HCEC 1CT (cell line): Measurements from ENCODE around the gene SLC12A8.

Experiments
- DNase-seq: peaks from one replicate; pipeline ENCODE4 v3.0.0-alpha.2; 2017

The SLC12A8 gene

DNA sequence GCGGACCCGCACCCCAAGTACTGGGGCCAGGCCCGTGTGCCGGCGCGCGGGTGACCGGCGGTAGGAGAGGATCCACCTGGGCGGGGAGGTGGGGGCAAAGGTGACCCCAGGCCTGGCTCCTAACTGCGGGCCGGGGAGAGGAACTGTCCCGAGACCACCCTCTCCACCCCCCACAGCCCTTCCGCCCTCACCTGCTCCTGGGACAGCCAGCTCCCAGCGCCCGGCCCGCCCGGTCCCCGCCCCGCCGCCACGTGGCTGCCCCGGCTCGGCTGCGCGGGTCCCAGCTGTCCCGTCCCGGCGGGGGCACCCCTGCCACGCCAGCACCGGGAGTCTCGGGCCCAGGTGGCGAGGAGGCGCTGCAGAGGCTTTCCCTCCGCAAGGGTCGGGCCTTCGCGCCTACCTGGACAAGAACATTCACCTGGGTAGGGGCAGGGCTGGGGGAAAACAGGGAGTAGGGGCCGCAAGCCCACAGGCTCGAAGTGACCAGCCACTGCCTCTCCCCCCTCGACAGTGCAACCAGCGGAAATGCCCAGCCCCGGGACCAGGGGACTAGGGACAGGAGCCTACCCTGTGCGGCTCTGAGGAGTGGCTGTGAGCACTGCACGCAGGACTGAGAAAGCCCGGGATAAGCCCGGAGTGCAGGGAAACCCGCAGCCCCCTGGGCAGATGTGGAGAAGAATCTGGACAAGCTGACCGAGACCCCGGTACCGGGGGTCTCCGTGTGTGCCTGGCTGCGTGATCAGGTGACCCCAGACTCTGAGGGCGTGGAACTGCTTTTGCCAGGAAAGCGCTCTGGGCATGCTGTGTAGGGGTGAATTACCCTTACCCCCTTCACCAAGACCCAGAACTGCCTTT is at the start of gene SLC12A8:
SLC12A8 (minus strand) TSS at position 240 of the 855 bp plus-strand sequence. CDS start 1,399 bp downstream, outside the sequence.
- no peak for DNase-seq

DNA sequence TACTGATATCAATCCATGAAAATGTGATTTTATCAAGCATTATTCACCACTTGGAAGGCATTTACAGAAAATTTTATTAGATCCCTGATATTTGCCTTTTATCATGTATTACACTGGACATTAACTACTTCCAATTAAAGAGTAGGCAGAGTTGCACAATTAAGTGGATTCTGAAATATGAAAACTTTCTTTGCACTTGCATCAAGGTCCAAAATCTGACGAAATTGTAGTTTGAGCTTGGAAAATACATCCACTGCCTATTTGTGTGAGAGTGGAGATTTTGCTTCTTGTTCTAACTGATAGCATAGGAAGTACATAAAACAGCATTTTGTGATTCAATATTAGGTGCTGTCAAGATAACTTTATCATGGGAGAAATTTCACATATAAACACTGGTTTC is 49.6 kb upstream of the SLC12A8 start:
- no peak for DNase-seq

GRCh38 chr3:125261031-125261430 is 48.5 kb upstream of the SLC12A8 start:
- no peak for DNase-seq

- no peak for DNase-seq
Observed at GRCh38 chr3:125260158-125260557, 47.6 kb upstream of the SLC12A8 start.

- DNase-seq: no peak
Observed at GRCh38 chr3:125257536-125257935, 45.0 kb upstream of the SLC12A8 start.

- no peak for DNase-seq
Observed at GRCh38 chr3:125256675-125257074, 44.1 kb upstream of the SLC12A8 start.

GRCh38 chr3:125250973-125251372 is 38.4 kb upstream of the SLC12A8 start:
- DNase-seq: no peak

- DNase-seq: no peak
Observed at GRCh38 chr3:125246237-125246636, 33.7 kb upstream of the SLC12A8 start.

GRCh38 chr3:125245521-125245920 is 33.0 kb upstream of the SLC12A8 start:
- DNase-seq: peak; percentile 60

- DNase-seq: peak; percentile 31
Observed at GRCh38 chr3:125240496-125240895, 27.9 kb upstream of the SLC12A8 start.

- DNase-seq: no peak
Observed at GRCh38 chr3:125239266-125239665, 26.7 kb upstream of the SLC12A8 start.

GRCh38 chr3:125238759-125239158 is 26.2 kb upstream of the SLC12A8 start:
- DNase-seq: no peak

- no peak for DNase-seq
Observed at GRCh38 chr3:125236331-125236903, 23.9 kb upstream of the SLC12A8 start.

DNA sequence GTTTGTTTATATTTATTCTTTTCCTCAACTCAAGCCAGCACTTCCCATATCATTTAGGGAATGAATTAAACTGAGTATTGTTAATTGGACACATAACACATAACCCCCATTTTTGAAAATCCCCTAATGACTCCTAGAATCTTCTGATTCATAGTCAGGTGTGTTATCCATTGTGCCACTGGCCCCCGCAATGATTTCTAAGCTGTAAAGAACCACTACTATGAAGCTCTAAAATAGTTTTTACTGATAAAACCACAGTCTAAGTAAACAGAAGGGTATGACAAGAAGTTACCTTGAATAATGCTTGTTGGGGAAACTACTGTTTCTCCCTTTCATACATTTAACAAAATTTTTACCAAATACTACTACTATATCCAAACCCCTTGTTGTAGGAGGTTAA is 22.3 kb upstream of the SLC12A8 start:
- no peak for DNase-seq

DNA sequence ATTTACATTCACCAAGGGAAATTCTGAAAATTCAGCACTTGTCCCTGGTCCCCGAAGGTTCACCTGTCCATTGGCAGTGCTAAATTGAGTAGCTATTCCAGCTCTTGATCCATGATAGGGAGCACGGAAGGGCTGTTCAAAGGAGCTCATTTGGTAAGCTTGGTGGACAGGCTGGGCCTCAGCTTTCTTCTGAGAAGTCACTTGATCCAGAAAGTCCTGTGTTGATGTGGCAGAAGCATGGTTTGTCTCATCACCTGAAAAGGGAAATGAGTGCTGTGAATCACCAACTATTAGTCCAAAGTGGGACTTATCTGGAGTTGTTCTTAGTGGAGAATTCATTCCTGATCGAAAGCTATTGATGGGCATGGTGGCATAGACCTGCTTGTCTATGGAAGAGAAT is 19.9 kb upstream of the SLC12A8 start:
- DNase-seq: no peak

GRCh38 chr3:125231895-125232294 is 19.3 kb upstream of the SLC12A8 start:
- DNase-seq: peak; percentile 79

DNA sequence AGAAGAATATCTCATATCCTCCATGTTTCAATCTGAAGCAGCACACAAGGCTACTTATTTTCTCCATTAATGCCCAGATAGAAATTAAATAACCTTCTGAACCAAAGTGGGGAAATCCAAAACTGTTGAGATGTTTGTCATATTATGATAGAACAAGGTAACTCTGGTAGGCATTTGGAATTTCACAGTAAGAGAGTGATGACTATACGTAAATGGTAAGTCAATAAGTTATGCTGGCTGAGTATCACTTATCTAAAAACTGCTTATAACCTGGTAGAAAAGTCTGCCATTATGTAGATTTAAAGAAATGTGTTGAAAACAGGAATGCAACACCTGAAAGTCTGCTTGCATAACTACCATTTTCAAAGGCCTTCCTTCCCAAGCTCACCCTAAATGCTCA is 17.2 kb upstream of the SLC12A8 start:
- DNase-seq: no peak

GRCh38 chr3:125229168-125229567 is 16.6 kb upstream of the SLC12A8 start:
- DNase-seq: no peak

DNA sequence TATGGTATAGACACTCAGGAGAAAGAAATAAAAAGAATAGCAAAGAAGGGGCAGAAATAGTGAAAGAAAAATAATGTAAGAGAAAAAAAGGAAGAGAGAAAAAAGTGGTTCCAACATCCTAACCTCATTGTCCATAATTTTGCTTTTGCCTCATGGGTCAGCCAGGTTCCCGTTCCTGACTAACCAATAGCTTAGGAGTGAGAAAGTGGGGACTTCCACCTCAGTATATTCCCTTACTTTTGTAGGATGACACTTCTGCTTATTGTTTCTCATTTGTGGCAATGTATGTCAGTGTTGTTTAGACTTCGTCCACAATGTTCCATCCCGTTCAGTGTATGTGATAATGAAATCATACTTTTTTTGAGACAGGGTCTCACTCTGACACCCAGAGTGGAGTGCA is 9.3 kb upstream of the SLC12A8 start:
- DNase-seq: no peak

- no peak for DNase-seq
Observed at GRCh38 chr3:125220727-125221429, 8.3 kb upstream of the SLC12A8 start.

DNA sequence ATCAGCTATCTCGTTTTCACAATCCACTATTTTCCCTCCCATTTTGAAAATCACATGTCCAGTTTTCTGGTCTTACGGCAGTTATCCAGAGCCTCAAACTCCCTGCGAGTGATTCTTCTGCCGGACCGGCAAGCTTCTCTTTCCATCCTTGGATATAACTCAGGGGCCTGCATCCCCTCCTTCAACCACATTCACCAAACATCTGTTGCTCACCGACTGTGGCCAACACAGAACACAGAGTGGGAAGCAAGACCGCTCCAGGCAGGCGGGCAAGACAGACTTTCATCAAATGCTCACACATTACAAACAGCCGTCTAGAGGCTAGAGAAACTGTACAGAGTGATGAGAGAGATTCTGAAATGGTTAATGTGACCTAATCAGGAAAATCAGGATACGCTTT is 7.6 kb upstream of the SLC12A8 start:
- no peak for DNase-seq

DNA sequence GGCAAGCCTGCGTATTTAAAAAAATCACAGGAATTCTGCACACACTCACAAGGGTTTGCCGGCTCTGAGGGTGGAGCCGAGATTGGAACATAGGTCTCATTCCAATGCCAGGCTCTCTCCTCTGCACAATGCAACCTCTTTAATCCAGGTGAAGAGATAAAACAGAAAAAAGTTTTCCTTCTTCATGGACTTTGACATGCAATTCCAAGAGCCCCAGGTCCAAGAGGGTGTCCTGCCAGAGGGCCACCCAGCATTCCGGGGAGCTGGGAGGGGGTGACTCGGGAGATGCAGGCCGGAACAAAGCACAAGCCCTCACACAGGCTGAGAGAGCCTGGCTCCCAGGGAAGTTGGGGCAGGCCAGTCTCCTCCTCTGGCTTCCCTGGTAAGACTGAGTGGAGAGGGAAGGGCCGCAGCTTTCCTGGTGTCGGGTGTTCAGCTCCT is 6.7 kb upstream of the SLC12A8 start:
- no peak for DNase-seq

- DNase-seq: no peak
Observed at GRCh38 chr3:125214738-125215137, 2.2 kb upstream of the SLC12A8 start.
